Activated CD4-positive, alpha-beta memory T cell treated with anti-CD3 and anti-CD28 coated beads for 36 hours (primary cell): Measurements from ENCODE around the gene GPR33. TPM values are rescaled to one million over a fixed set of nuclear protein-coding genes. Genes with fewer than 3 reads are reported as not detected.

Experiments used
- total RNA-seq, 2 experiments: library from RNA; stranded (reverse); gene quantifications; one replicate each; pipeline ENCODE4 v1.2.3, GENCODE V29; 2021

GPR33 gene
- total RNA-seq, 2 experiments from 2014 or later: not detected

Other genes with a start within 250 kb of the GPR33 start
- gene HEATR5A, start 67.5 kb downstream of the GPR33 start, total RNA-seq: 10 to 100 TPM; 12.8 to 13.0 TPM
- gene DTD2, start 30.5 kb downstream of the GPR33 start, total RNA-seq: 10 to 100 TPM; 19.1 to 20.2 TPM
- 1 to 10 TPM; 6.9 to 9.1 TPM for gene NUBPL, start 73.4 kb upstream of the GPR33 start, total RNA-seq